Ishikawa (cell line): ENCODE results near the gene THAP3.

Experiments
- CEBPB ChIP-seq: IDR thresholded peaks from 2 replicates; pipeline ENCODE4 v1.6.1; 2012
- CREB1 ChIP-seq: IDR thresholded peaks from 2 replicates; pipeline ENCODE4 v1.6.1; 2012; ENCODE audit warnings: low read depth
- EGR1 ChIP-seq: IDR thresholded peaks from 2 replicates; pipeline ENCODE4 v1.6.1; 2012
- EP300 ChIP-seq: IDR thresholded peaks from 2 replicates; pipeline ENCODE4 v1.6.1; 2012; ENCODE audit warnings: borderline replicate concordance
- FOXM1 ChIP-seq: IDR thresholded peaks from 2 replicates; pipeline ENCODE4 v1.6.1; 2012; ENCODE audit warnings: low read depth, borderline replicate concordance
- NFIC ChIP-seq: IDR thresholded peaks from 2 replicates; pipeline ENCODE4 v1.6.1; 2012
- RAD21 ChIP-seq: IDR thresholded peaks from 2 replicates; pipeline ENCODE4 v1.6.1; 2012; ENCODE audit warnings: low read depth
- TAF1 ChIP-seq: IDR thresholded peaks from 2 replicates; pipeline ENCODE4 v1.6.1; 2012; ENCODE audit warnings: low read depth, mild to moderate bottlenecking
- TCF12 ChIP-seq: IDR thresholded peaks from 2 replicates; pipeline ENCODE4 v1.6.1; 2012; ENCODE audit warnings: low read depth
- TEAD4 ChIP-seq: IDR thresholded peaks from 2 replicates; pipeline ENCODE4 v1.6.1; 2012
- YY1 ChIP-seq: IDR thresholded peaks from 2 replicates; pipeline ENCODE4 v1.6.1; 2012; ENCODE audit warnings: low read depth
- ZBTB7A ChIP-seq: IDR thresholded peaks from 2 replicates; pipeline ENCODE4 v1.6.1; 2012; ENCODE audit warnings: low read depth
- TF ChIP-seq, protein P1 (sequence below): IDR thresholded peaks from 2 replicates; pipeline ENCODE4 v1.6.1; 2012
- TF ChIP-seq, protein P2 (sequence below): IDR thresholded peaks from 2 replicates; pipeline ENCODE4 v1.6.1; 2012
- TF ChIP-seq, protein P3 (sequence below): IDR thresholded peaks from 2 replicates; pipeline ENCODE4 v1.6.1; 2012; ENCODE audit warnings: low read depth, mild to moderate bottlenecking

Gene THAP3

DNA sequence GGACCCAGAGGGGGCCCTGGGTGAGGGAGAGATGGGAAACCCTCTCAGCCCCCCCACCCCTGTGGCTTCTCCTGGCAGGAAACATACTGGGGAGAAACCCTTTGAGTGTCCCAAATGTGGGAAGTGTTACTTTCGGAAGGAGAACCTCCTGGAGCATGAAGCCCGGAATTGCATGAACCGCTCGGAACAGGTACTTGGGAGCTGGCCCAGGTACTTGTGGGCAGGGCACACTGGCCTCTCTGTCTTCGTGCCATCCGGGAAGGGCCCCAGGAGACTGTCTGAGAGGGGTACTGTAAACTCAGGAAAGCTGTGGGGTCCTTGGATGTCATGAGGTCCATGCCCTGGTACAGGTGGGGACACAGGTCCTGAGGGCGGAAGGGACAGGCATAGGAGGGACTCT lies 38.8 kb upstream of the THAP3 start:
- TF ChIP-seq TCF12 (no peak), NFIC (no peak), ZBTB7A (no peak), YY1 (no peak), EGR1 (no peak), CREB1 (no peak), TEAD4 (no peak), FOXM1 (no peak), RAD21 (no peak), TAF1 (no peak), EP300 (no peak), CEBPB (no peak)
- TF ChIP-seq, protein P1, sequence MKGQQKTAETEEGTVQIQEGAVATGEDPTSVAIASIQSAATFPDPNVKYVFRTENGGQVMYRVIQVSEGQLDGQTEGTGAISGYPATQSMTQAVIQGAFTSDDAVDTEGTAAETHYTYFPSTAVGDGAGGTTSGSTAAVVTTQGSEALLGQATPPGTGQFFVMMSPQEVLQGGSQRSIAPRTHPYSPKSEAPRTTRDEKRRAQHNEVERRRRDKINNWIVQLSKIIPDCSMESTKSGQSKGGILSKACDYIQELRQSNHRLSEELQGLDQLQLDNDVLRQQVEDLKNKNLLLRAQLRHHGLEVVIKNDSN: no peak
- TF ChIP-seq, protein P2, sequence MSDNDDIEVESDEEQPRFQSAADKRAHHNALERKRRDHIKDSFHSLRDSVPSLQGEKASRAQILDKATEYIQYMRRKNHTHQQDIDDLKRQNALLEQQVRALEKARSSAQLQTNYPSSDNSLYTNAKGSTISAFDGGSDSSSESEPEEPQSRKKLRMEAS: no peak
- TF ChIP-seq, protein P3, sequence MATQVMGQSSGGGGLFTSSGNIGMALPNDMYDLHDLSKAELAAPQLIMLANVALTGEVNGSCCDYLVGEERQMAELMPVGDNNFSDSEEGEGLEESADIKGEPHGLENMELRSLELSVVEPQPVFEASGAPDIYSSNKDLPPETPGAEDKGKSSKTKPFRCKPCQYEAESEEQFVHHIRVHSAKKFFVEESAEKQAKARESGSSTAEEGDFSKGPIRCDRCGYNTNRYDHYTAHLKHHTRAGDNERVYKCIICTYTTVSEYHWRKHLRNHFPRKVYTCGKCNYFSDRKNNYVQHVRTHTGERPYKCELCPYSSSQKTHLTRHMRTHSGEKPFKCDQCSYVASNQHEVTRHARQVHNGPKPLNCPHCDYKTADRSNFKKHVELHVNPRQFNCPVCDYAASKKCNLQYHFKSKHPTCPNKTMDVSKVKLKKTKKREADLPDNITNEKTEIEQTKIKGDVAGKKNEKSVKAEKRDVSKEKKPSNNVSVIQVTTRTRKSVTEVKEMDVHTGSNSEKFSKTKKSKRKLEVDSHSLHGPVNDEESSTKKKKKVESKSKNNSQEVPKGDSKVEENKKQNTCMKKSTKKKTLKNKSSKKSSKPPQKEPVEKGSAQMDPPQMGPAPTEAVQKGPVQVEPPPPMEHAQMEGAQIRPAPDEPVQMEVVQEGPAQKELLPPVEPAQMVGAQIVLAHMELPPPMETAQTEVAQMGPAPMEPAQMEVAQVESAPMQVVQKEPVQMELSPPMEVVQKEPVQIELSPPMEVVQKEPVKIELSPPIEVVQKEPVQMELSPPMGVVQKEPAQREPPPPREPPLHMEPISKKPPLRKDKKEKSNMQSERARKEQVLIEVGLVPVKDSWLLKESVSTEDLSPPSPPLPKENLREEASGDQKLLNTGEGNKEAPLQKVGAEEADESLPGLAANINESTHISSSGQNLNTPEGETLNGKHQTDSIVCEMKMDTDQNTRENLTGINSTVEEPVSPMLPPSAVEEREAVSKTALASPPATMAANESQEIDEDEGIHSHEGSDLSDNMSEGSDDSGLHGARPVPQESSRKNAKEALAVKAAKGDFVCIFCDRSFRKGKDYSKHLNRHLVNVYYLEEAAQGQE: no peak

DNA sequence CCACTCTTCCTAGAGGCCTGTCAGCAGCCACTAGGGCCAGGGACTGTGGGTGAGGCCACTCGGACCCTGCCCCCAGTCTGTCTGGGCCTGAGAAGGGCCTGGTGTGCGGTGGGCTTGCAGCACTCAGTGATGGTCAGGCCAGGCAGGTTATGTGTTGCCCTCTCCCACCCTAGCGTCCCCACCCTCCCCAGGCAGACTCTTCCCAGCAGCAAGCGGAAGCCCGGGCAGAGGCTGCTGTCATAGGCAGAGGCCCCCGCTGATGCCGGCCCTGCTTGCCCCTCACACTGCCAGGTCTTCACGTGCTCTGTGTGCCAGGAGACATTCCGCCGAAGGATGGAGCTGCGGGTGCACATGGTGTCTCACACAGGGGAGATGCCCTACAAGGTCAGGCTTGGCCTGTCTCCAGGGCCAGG lies 38.3 kb upstream of the THAP3 start:
- TF ChIP-seq TAF1 (no peak), ZBTB7A (no peak), TCF12 (no peak), FOXM1 (no peak), RAD21 (no peak), CEBPB (no peak), YY1 (no peak), CREB1 (no peak), NFIC (no peak), EP300 (no peak), EGR1 (no peak), TEAD4 (no peak)
- TF ChIP-seq, protein P1: no peak
- TF ChIP-seq, protein P2: no peak
- TF ChIP-seq, protein P3: no peak

DNA sequence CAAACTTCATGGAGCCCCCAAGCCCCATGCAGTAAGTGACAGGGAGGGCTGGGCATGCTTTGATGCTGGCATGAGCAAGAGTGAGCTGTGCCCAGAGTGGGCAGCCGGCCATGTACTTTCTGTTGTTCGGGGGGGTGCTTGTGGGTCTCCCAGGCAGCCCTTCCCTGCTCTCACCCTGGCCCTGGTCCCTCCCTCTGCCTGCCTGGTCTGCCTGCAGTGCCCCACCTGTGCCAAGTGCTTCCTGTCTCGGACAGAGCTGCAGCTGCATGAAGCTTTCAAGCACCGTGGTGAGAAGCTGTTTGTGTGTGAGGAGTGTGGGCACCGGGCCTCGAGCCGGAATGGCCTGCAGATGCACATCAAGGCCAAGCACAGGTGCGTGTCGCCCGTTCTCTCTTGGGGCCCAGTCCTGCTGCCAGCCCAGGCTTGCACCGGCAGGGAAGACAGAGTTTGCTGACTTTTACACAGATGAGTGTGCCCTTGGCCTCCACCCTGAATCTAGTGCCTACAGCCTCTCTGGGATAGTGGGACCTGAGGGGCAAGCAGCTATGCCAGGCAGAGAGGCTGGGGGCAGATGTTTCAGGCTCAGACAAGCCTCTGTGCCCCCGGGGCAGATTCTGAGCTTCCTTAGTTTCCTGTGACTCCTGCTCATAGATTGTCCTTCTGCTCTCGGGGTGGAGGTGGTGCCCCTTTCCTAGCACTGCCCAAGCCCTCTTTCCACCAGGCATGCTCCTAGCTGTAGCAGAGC lies 37.2 kb upstream of the THAP3 start:
- TF ChIP-seq TCF12 (no peak), TEAD4 (no peak), FOXM1 (no peak), TAF1 (no peak), YY1 (no peak), NFIC (no peak), CEBPB (no peak), RAD21 (no peak), EP300 (no peak), EGR1 (no peak)
- TF ChIP-seq, protein P1: no peak
- TF ChIP-seq, protein P3: no peak
